ENCODE results near the gene DDT.

The DDT gene

GRCh38 chr22:24007253-24008021 lies 33.2 kb upstream of the DDT start:
- Histone ChIP-seq H3K36me3 (ENCODE audit: low read depth) (no peaks in the 10 kb centered on the region), H3K27ac (ENCODE audit: poor library complexity, severe bottlenecking) (no peak overlapping the region), H3K27me3 (ENCODE audit: insufficient read depth, poor library complexity, severe bottlenecking) (no peaks in the 10 kb centered on the region), H3K9me3 (ENCODE audit: severe bottlenecking) (no peaks in the 10 kb centered on the region), H3K4me3 (ENCODE audit: severe bottlenecking) (no peak overlapping the region), H3K4me1 (ENCODE audit: insufficient read depth, poor library complexity, severe bottlenecking) (no peaks in the 10 kb centered on the region)
- DNase-seq (ENCODE audit: low spot score): no peak
- no peak for TF ChIP-seq CTCF (IDR thresholded peaks at IDR 0.05; ENCODE audit: poor library complexity, severe bottlenecking)
- no peak for ATAC-seq (ENCODE audit: low read depth)

- no peaks in the 10 kb centered on the region for H3K27me3 ChIP-seq (ENCODE audit: insufficient read depth, poor library complexity, severe bottlenecking)
- TF ChIP-seq CTCF (IDR thresholded peaks at IDR 0.05; ENCODE audit: poor library complexity, severe bottlenecking): no peak
- ATAC-seq (ENCODE audit: low read depth) (no peak), DNase-seq (ENCODE audit: low spot score) (no peak)
- H3K4me3 ChIP-seq (ENCODE audit: severe bottlenecking): no peak overlapping the region
- H3K27ac ChIP-seq (ENCODE audit: poor library complexity, severe bottlenecking): no peak overlapping the region
- H3K9me3 ChIP-seq (ENCODE audit: severe bottlenecking): no peaks in the 10 kb centered on the region
- H3K4me1 ChIP-seq (ENCODE audit: insufficient read depth, poor library complexity, severe bottlenecking): no peaks in the 10 kb centered on the region
- H3K36me3 ChIP-seq (ENCODE audit: low read depth): no peaks in the 10 kb centered on the region
Measured at GRCh38 chr22:24006914-24007214, 32.6 kb upstream of the DDT start.

GRCh38 chr22:24006207-24006913 lies 32.1 kb upstream of the DDT start:
- no peaks in the 10 kb centered on the region for H3K4me1 ChIP-seq (ENCODE audit: insufficient read depth, poor library complexity, severe bottlenecking)
- H3K9me3 ChIP-seq (ENCODE audit: severe bottlenecking): no peaks in the 10 kb centered on the region
- no peaks in the 10 kb centered on the region for H3K27me3 ChIP-seq (ENCODE audit: insufficient read depth, poor library complexity, severe bottlenecking)
- ATAC-seq (ENCODE audit: low read depth): no peak
- no peak overlapping the region for H3K27ac ChIP-seq (ENCODE audit: poor library complexity, severe bottlenecking)
- TF ChIP-seq CTCF (IDR thresholded peaks at IDR 0.05; ENCODE audit: poor library complexity, severe bottlenecking): no peak
- DNase-seq (ENCODE audit: low spot score): no peak
- H3K36me3 ChIP-seq (ENCODE audit: low read depth): no peaks in the 10 kb centered on the region
- H3K4me3 ChIP-seq (ENCODE audit: severe bottlenecking): no peak overlapping the region

- Histone ChIP-seq H3K4me3 (ENCODE audit: severe bottlenecking) (no peak within 1 kb of the TSS), H3K27ac (ENCODE audit: poor library complexity, severe bottlenecking) (no peak within 1 kb of the TSS), H3K9me3 (ENCODE audit: severe bottlenecking) (no peaks in the 10 kb centered on the region), H3K36me3 (ENCODE audit: low read depth) (no peaks in the 10 kb centered on the region), H3K27me3 (ENCODE audit: insufficient read depth, poor library complexity, severe bottlenecking) (no peaks in the 10 kb centered on the region), H3K4me1 (ENCODE audit: insufficient read depth, poor library complexity, severe bottlenecking) (no peaks in the 10 kb centered on the region)
- no peak for DNase-seq (ENCODE audit: low spot score)
- TF ChIP-seq CTCF (IDR thresholded peaks at IDR 0.05; ENCODE audit: poor library complexity, severe bottlenecking): no peak
- no peak for ATAC-seq (ENCODE audit: low read depth)
Measured at GRCh38 chr22:24005201-24005600, 31.0 kb upstream of the DDT start, which contains the start of gene GSTT4. TSS of gene GSTT4 (minus strand) at chr22:24005453. CDS start at chr22:24005356, 97 bp downstream.

GRCh38 chr22:24003887-24004286 lies 29.6 kb upstream of the DDT start:
- ATAC-seq (ENCODE audit: low read depth) (no peak), DNase-seq (ENCODE audit: low spot score) (no peak)
- no peaks in the 10 kb centered on the region for H3K9me3 ChIP-seq (ENCODE audit: severe bottlenecking)
- TF ChIP-seq CTCF (IDR thresholded peaks at IDR 0.05; ENCODE audit: poor library complexity, severe bottlenecking): no peak
- H3K27me3 ChIP-seq (ENCODE audit: insufficient read depth, poor library complexity, severe bottlenecking): no peaks in the 10 kb centered on the region
- H3K36me3 ChIP-seq (ENCODE audit: low read depth): no peaks in the 10 kb centered on the region
- no peak overlapping the region for H3K4me3 ChIP-seq (ENCODE audit: severe bottlenecking)
- H3K4me1 ChIP-seq (ENCODE audit: insufficient read depth, poor library complexity, severe bottlenecking): no peaks in the 10 kb centered on the region
- no peak overlapping the region for H3K27ac ChIP-seq (ENCODE audit: poor library complexity, severe bottlenecking)
